Subcutaneous adipose tissue (tissue), 4 donors: ENCODE measurements around the gene ZMYND10. TPM values are rescaled to one million over a fixed set of nuclear protein-coding genes. Genes with fewer than 3 reads are reported as not detected.

ENCODE experiments used
- CTCF ChIP-seq: fragments of 450-650 bp; IDR thresholded peaks from one replicate; pipeline ENCODE4 v1.5.1; 2016; ENCODE audit warnings: low read depth, mild to moderate bottlenecking, control low read depth, antibody characterized with exemption, moderate library complexity
- total RNA-seq, 4 donors: library from RNA; depleted of rRNA; stranded (reverse); fragments of >200 nt; gene quantifications; one replicate each; pipeline ENCODE4 v1.1.0, GENCODE V29; 2016

ZMYND10 gene
- total RNA-seq, 4 donors from 2014 or later = 1.5 TPM; not detected in 3

DNA sequence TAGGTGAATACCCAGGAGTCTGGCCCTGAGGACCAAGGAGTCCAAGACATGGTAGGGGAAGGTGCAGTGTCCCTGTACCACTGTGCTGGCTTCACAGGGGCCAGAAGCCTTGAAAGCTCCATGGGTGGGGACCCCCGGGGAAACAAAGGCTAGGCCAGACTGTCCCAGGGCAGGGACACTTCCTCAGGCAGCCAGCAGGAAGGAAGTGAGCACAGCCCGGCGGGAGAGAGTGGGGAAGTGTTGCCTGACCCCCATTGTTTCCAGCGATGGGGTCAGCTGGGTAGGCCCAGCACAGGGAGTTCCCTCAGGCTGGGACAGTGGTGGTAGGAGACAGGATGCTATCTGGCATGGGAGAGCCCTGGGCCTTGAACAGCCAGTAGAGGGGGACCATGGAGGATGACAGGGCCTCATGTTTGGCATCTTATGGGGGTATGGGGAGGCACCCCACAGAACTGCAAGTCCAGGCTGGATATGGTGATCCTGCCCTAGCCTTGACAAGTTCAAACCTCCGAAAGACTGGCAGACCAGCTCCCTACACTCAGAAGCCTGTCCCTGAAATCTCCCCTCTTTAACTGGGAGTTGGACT, 21.8 kb downstream of the ZMYND10 start:
- no peak for TF ChIP-seq CTCF

GRCh38 chr3:50323092-50323600, 22.4 kb downstream of the ZMYND10 start:
- no peak for TF ChIP-seq CTCF

DNA sequence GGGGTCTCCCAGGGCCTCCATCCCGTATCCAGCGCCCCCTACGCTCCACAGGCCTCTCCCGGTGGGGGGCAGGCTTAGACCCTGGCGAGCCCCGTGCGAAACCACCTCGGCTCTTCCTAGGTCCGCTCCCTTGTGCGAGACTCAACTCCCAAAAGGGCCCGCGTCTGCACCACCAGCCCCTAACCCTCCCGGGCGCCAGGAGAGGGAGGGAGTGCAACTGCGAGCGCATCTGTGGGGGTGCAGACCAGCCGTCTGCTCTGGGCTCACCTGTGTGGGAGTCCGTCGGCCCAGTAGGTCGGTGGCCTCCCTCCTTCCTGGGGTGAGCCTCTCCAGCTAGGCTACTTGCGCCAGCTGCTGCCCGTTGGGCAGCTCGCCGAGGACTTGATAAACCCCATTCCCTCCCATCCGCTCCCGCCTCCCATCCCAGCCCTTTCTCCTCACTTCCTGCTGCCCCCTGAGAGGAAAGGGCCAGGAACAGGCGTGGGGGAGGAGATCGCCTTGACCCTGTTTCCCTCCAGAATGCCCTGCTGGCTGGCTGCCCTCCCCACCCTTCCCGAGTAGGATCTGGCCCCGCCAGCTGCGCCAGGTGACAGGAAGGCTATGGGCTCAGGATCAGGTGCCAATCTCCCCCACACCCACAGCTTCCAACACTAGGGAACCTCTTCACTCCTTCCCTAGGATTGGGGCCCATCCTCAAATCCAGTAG, 23.0 kb downstream of the ZMYND10 start, which contains the start of gene HYAL2:
HYAL2 (minus strand) TSS at position 360 of the 706 bp plus-strand sequence. CDS start 2,256 bp downstream, outside the sequence.
- TF ChIP-seq CTCF = no peak

- no peak for TF ChIP-seq CTCF
Observed at GRCh38 chr3:50322115-50322385, 23.5 kb downstream of the ZMYND10 start.

DNA sequence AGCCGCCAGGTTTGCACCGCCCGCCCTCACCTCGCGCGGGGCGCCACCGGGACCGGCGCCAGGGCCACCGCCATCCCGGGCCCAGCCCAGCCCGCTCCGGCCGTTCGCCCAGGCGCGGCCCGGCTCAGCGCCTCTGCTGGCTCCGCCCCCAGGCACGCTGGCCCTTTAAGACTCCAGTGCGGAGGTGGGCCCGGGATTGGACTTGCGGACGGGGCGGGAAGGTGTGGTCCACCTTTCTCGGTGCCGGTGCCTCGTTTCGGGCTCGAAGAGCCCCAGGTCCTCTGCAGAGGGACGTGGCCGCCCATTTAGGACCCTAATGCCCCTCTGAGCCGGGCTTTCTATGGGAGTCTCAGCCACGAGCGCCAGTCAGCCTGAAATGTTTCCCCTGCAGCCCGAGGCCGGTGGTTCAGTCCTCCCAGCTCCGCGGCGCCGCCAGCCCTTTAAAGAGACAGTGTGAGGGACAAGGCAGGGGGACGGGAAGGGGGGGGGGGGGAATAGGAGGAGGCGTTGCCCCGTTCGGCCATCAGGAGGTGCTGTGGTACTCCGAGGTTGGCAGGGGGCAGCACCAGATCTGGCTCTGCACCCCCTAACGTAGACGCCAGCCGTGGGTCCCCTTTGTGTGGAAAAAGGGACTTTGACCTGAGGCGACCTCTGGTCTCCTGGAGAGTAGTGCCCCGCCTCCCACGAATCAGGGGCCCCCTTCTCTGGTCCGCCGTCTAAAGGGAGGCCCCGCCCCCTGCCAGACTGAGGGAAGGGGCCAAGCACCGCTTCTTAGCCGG, 24.0 kb downstream of the ZMYND10 start:
- TF ChIP-seq CTCF = no peak

DNA sequence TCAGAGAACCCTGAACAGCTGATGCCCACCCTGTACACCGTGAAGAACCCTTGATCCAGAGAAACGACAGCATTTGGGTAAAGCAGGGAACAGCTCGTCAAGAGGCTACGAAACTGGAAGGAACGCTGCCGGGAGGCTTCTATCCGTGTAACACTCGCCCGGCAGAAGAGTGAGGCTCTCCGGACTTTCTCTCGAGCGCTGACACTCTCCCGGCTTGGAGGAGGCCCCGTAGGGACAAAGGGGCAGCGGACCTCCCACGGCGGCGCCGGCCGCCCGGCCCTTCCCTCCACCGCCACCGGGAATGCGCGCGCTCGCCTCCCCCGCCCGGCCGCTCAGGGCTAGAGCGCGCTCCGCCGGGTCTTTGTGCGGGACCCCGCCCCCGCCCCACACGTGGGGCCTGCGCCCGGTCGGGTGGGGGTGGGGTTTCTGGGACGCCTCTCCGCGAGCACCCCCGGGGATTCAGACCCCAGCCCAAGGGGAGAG, 24.6 kb downstream of the ZMYND10 start:
- no peak for TF ChIP-seq CTCF
